Measurements from ENCODE around the gene STARD7. TPM values are rescaled to one million over a fixed set of nuclear protein-coding genes. Genes with fewer than 3 reads are reported as not detected.

The STARD7 gene
- total and polyA plus RNA-seq, 10 of the 15 experiments (the other 5 are each of a cell fraction or from before 2014, with no cell fraction given), result 85.4 to 237 (median 153) TPM

DNA sequence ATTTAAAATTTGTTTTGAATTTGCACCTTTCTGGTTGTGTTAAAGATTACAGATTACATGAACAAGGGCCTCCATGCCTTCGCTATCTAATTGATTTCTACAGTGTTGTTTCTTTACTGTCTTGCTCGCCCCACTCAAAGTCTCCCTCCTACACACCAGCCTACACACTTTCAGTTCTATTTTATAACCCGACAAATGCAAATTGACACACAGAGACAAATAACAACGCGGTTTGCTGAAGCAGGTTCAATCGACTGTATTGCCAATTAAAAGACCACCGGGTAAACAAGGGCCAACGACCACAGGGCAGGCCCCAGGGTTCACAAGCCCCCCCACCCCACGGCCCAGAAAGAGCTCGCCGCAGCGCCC lies 869 bp downstream of the STARD7 start (continued):
- TF ChIP-seq, protein P1, sequence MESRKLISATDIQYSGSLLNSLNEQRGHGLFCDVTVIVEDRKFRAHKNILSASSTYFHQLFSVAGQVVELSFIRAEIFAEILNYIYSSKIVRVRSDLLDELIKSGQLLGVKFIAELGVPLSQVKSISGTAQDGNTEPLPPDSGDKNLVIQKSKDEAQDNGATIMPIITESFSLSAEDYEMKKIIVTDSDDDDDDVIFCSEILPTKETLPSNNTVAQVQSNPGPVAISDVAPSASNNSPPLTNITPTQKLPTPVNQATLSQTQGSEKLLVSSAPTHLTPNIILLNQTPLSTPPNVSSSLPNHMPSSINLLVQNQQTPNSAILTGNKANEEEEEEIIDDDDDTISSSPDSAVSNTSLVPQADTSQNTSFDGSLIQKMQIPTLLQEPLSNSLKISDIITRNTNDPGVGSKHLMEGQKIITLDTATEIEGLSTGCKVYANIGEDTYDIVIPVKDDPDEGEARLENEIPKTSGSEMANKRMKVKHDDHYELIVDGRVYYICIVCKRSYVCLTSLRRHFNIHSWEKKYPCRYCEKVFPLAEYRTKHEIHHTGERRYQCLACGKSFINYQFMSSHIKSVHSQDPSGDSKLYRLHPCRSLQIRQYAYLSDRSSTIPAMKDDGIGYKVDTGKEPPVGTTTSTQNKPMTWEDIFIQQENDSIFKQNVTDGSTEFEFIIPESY (IDR thresholded peaks at IDR 0.05), result no peak
- TF ChIP-seq RFX5 (IDR thresholded peaks at IDR 0.05; ENCODE audit: low read depth, low read length) (no peak), ZBED1 (IDR thresholded peaks at IDR 0.05; ENCODE audit: borderline replicate concordance) (no peak; the same call in 1 of the 2 replicates), SUPT20H (IDR thresholded peaks at IDR 0.05; ENCODE audit: borderline replicate concordance, control insufficient read depth, low read depth, low read length) (no peak), MEF2B (IDR thresholded peaks at IDR 0.05; ENCODE audit: partially characterized antibody, poor library complexity, severe bottlenecking) (no peak), MYB (IDR thresholded peaks at IDR 0.05; ENCODE audit: borderline replicate concordance, low read depth, low read length) (no peak), POLR2AphosphoS5 (IDR thresholded peaks at IDR 0.05; ENCODE audit: low read length) (0 out of 2 replicates have a peak, but pooled peaks have one; percentile 7), SIX5 (IDR thresholded peaks at IDR 0.05; ENCODE audit: low read depth, low read length, severe bottlenecking) (no peak), MTA2 (IDR thresholded peaks at IDR 0.05; ENCODE audit: low read depth) (peak; percentile 21; the same call in 1 of the 2 replicates), CBX5 (IDR thresholded peaks at IDR 0.05; ENCODE audit: low read depth) (peak; percentile 43; the same call in 1 of the 2 replicates), FOS (IDR thresholded peaks at IDR 0.05; ENCODE audit: borderline replicate concordance, extremely low read depth, insufficient read length) (no peak), RELA (IDR thresholded peaks at IDR 0.05; ENCODE audit: borderline replicate concordance, partially characterized antibody) (no peak), BMI1 (IDR thresholded peaks at IDR 0.05; ENCODE audit: borderline replicate concordance) (no peak), ATF7 (IDR thresholded peaks at IDR 0.05; ENCODE audit: low read depth) (peak; percentile 68; the same call in 1 of the 2 replicates), ZNF622 (IDR thresholded peaks at IDR 0.05) (no peak), NR2C2 (IDR thresholded peaks at IDR 0.05; ENCODE audit: borderline replicate concordance, control insufficient read depth, insufficient read length, low read depth) (no peak)
- TF ChIP-seq, protein P2, sequence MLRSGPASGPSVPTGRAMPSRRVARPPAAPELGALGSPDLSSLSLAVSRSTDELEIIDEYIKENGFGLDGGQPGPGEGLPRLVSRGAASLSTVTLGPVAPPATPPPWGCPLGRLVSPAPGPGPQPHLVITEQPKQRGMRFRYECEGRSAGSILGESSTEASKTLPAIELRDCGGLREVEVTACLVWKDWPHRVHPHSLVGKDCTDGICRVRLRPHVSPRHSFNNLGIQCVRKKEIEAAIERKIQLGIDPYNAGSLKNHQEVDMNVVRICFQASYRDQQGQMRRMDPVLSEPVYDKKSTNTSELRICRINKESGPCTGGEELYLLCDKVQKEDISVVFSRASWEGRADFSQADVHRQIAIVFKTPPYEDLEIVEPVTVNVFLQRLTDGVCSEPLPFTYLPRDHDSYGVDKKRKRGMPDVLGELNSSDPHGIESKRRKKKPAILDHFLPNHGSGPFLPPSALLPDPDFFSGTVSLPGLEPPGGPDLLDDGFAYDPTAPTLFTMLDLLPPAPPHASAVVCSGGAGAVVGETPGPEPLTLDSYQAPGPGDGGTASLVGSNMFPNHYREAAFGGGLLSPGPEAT (IDR thresholded peaks at IDR 0.05; ENCODE audit: low read depth), result no peak; the same call in 1 of the 2 replicates
- TF ChIP-seq, protein P3, sequence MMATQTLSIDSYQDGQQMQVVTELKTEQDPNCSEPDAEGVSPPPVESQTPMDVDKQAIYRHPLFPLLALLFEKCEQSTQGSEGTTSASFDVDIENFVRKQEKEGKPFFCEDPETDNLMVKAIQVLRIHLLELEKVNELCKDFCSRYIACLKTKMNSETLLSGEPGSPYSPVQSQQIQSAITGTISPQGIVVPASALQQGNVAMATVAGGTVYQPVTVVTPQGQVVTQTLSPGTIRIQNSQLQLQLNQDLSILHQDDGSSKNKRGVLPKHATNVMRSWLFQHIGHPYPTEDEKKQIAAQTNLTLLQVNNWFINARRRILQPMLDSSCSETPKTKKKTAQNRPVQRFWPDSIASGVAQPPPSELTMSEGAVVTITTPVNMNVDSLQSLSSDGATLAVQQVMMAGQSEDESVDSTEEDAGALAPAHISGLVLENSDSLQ (IDR thresholded peaks at IDR 0.05), result no peak; the same call in 1 of the 2 replicates
- TF ChIP-seq, protein P4, sequence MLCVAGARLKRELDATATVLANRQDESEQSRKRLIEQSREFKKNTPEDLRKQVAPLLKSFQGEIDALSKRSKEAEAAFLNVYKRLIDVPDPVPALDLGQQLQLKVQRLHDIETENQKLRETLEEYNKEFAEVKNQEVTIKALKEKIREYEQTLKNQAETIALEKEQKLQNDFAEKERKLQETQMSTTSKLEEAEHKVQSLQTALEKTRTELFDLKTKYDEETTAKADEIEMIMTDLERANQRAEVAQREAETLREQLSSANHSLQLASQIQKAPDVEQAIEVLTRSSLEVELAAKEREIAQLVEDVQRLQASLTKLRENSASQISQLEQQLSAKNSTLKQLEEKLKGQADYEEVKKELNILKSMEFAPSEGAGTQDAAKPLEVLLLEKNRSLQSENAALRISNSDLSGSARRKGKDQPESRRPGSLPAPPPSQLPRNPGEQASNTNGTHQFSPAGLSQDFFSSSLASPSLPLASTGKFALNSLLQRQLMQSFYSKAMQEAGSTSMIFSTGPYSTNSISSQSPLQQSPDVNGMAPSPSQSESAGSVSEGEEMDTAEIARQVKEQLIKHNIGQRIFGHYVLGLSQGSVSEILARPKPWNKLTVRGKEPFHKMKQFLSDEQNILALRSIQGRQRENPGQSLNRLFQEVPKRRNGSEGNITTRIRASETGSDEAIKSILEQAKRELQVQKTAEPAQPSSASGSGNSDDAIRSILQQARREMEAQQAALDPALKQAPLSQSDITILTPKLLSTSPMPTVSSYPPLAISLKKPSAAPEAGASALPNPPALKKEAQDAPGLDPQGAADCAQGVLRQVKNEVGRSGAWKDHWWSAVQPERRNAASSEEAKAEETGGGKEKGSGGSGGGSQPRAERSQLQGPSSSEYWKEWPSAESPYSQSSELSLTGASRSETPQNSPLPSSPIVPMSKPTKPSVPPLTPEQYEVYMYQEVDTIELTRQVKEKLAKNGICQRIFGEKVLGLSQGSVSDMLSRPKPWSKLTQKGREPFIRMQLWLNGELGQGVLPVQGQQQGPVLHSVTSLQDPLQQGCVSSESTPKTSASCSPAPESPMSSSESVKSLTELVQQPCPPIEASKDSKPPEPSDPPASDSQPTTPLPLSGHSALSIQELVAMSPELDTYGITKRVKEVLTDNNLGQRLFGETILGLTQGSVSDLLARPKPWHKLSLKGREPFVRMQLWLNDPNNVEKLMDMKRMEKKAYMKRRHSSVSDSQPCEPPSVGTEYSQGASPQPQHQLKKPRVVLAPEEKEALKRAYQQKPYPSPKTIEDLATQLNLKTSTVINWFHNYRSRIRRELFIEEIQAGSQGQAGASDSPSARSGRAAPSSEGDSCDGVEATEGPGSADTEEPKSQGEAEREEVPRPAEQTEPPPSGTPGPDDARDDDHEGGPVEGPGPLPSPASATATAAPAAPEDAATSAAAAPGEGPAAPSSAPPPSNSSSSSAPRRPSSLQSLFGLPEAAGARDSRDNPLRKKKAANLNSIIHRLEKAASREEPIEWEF (IDR thresholded peaks at IDR 0.05; ENCODE audit: insufficient replicate concordance, low read depth, low read length), result no peak

Data from GM12878 (cell line).